H9 (cell line): Measurements from ENCODE around the gene AFAP1L1. TPM values are rescaled to one million over a fixed set of nuclear protein-coding genes. Genes with fewer than 3 reads are reported as not detected.

Source experiments
- DNase-seq: peaks from one replicate; pipeline ENCODE4 v3.0.0-alpha.2; 2017
- H2AFZ ChIP-seq: one replicate; pipeline ENCODE4 v1.6.1; 2013; ENCODE audit warnings: mild to moderate bottlenecking, low read length, control low read depth, moderate library complexity
- H2AK5ac ChIP-seq: 2 replicates; pipeline ENCODE4 v1.6.1; 2013; ENCODE audit warnings: low read length, control low read depth, mixed read lengths; ENCODE audit not compliant: insufficient read length
- H2BK120ac ChIP-seq: one replicate; pipeline ENCODE4 v1.6.1; 2013; ENCODE audit warnings: low read depth, mild to moderate bottlenecking, low read length, control low read depth, inconsistent platforms; ENCODE audit not compliant: poor library complexity, severe bottlenecking
- H2BK12ac ChIP-seq: 2 replicates; pipeline ENCODE4 v1.6.1; 2013; ENCODE audit warnings: low read length, control low read depth, mixed read lengths, low read depth; ENCODE audit not compliant: insufficient read length
- H2BK15ac ChIP-seq: 2 replicates; pipeline ENCODE4 v1.6.1; 2013; ENCODE audit warnings: low read depth, low read length, control low read depth
- H2BK20ac ChIP-seq: one replicate; pipeline ENCODE4 v1.6.1; 2013; ENCODE audit warnings: low read depth, mild to moderate bottlenecking, low read length, control low read depth, inconsistent platforms; ENCODE audit not compliant: poor library complexity, severe bottlenecking
- H2BK5ac ChIP-seq: 2 replicates; pipeline ENCODE4 v1.6.1; 2013; ENCODE audit warnings: low read length, control low read depth, mixed read lengths; ENCODE audit not compliant: insufficient read length
- H3K14ac ChIP-seq: 2 replicates; pipeline ENCODE4 v1.6.1; 2013; ENCODE audit warnings: low read length, control low read depth; ENCODE audit not compliant: insufficient read depth
- H3K18ac ChIP-seq: 2 replicates; pipeline ENCODE4 v1.6.1; 2013; ENCODE audit warnings: low read depth, mild to moderate bottlenecking, mixed read lengths, low read length, control low read depth; ENCODE audit not compliant: insufficient read length
- H3K23ac ChIP-seq: 2 replicates; pipeline ENCODE4 v1.6.1; 2013; ENCODE audit warnings: low read length, control low read depth, mixed read lengths, low read depth; ENCODE audit not compliant: insufficient read length
- H3K23me2 ChIP-seq: 2 replicates; pipeline ENCODE4 v1.6.1; 2013; ENCODE audit warnings: low read depth, mild to moderate bottlenecking, mixed read lengths, low read length, control low read depth; ENCODE audit not compliant: insufficient read length, poor library complexity, severe bottlenecking
- H3K27ac ChIP-seq: 2 replicates; pipeline ENCODE4 v1.5.1; 2013; ENCODE audit warnings: low read length, control low read depth, mixed read lengths, low read depth; ENCODE audit not compliant: insufficient read length
- H3K27me3 ChIP-seq: 2 replicates; pipeline ENCODE4 v1.6.1; 2013; ENCODE audit warnings: low read length, control low read depth, inconsistent platforms; ENCODE audit not compliant: insufficient read depth
- H3K4ac ChIP-seq: 2 replicates; pipeline ENCODE4 v1.6.1; 2013; ENCODE audit warnings: low read depth, mild to moderate bottlenecking, control low read depth, inconsistent platforms, low read length, moderate library complexity
- H3K4me1 ChIP-seq: 2 replicates; pipeline ENCODE4 v1.6.1; 2013; ENCODE audit warnings: low read length, control low read depth, inconsistent platforms; ENCODE audit not compliant: insufficient read depth
- H3K4me2 ChIP-seq: 2 replicates; pipeline ENCODE4 v1.6.1; 2013; ENCODE audit warnings: low read length, control low read depth, mixed read lengths; ENCODE audit not compliant: insufficient read length, insufficient read depth
- H3K56ac ChIP-seq: 2 replicates; pipeline ENCODE4 v1.6.1; 2013; ENCODE audit warnings: low read depth, mild to moderate bottlenecking, mixed read lengths, low read length, control low read depth; ENCODE audit not compliant: insufficient read length
- H3K79me1 ChIP-seq: 2 replicates; pipeline ENCODE4 v1.6.1; 2013; ENCODE audit warnings: low read depth, mild to moderate bottlenecking, moderate library complexity, low read length, control low read depth, inconsistent platforms; ENCODE audit not compliant: insufficient read depth, poor library complexity, severe bottlenecking
- H3K79me2 ChIP-seq: 2 replicates; pipeline ENCODE4 v1.6.1; 2013; ENCODE audit warnings: low read length, control low read depth, inconsistent platforms; ENCODE audit not compliant: insufficient read depth
- H3K9ac ChIP-seq: 2 replicates; pipeline ENCODE4 v1.6.1; 2013; ENCODE audit warnings: low read length, control low read depth, mixed read lengths; ENCODE audit not compliant: insufficient read length; ENCODE audit errors: extremely low read depth
- H3K9me3 ChIP-seq: one replicate; pipeline ENCODE4 v1.6.1; 2013; ENCODE audit warnings: low read depth, low read length, inconsistent platforms; ENCODE audit not compliant: control insufficient read depth
- H3T11ph ChIP-seq: one replicate; pipeline ENCODE4 v1.6.1; 2013; ENCODE audit warnings: mild to moderate bottlenecking, low read length, control low read depth, inconsistent platforms
- H4K20me1 ChIP-seq: one replicate; pipeline ENCODE4 v1.6.1; 2013; ENCODE audit not compliant: control insufficient read depth, insufficient read length, insufficient read depth
- H4K5ac ChIP-seq: 2 replicates; pipeline ENCODE4 v1.6.1; 2013; ENCODE audit warnings: low read depth, mild to moderate bottlenecking, mixed read lengths, low read length, control low read depth; ENCODE audit not compliant: insufficient read length
- H4K8ac ChIP-seq: replicated peaks from 2 replicates; pipeline ENCODE4 v1.6.1; 2013; ENCODE audit warnings: low read length, control low read depth, mixed read lengths, low read depth; ENCODE audit not compliant: insufficient read length
- H4K91ac ChIP-seq: 2 replicates; pipeline ENCODE4 v1.6.1; 2013; ENCODE audit warnings: low read depth, mild to moderate bottlenecking, moderate library complexity, mixed read lengths, low read length, control low read depth; ENCODE audit not compliant: insufficient read length
- H3K27ac Mint-ChIP-seq, 3 experiments: 2 replicates in 2 of 3; 3 replicates in 1 of 3; pipeline ENCODE4 v1.8.0; 2020 to 2021; ENCODE audit warnings: mixed read lengths in 3 of 3, mild to moderate bottlenecking in 1 of 3, moderate library complexity in 1 of 3
- H3K27me3 Mint-ChIP-seq: 2 replicates; pipeline ENCODE4 v1.8.0; 2021; ENCODE audit warnings: low read depth, mild to moderate bottlenecking, moderate library complexity, mixed read lengths
- H3K36me3 Mint-ChIP-seq, 3 experiments: 2 replicates in 2 of 3; 3 replicates in 1 of 3; pipeline ENCODE4 v1.8.0; 2020 to 2021; ENCODE audit warnings: low read depth in 3 of 3, mixed read lengths in 3 of 3; ENCODE audit not compliant: insufficient read depth in 1 of 3
- H3K4me1 Mint-ChIP-seq, 2 experiments: 2 replicates each; pipeline ENCODE4 v1.8.0; 2020; ENCODE audit warnings: mixed read lengths in 2 of 2
- H3K4me3 Mint-ChIP-seq, 2 experiments: 2 replicates in 1 of 2; 3 replicates in 1 of 2; pipeline ENCODE4 v1.8.0; 2020 to 2021; ENCODE audit warnings: mild to moderate bottlenecking in 2 of 2, mixed read lengths in 2 of 2, moderate library complexity in 1 of 2
- H3K9me3 Mint-ChIP-seq, 2 experiments: 2 replicates in 1 of 2; 3 replicates in 1 of 2; pipeline ENCODE4 v1.8.0; 2020; ENCODE audit warnings: mild to moderate bottlenecking in 2 of 2, mixed read lengths in 2 of 2, moderate library complexity in 1 of 2
- CTCF ChIP-seq: fragments of 200-600 bp; sonication (generic); conservative IDR thresholded peaks from 3 replicates; pipeline ENCODE4 v1.8.0; 2021; ENCODE audit warnings: antibody characterized with exemption, mild to moderate bottlenecking
- WGBS: extraction: QIAGEN DNeasy Blood & Tissue Kit; methylation state at CpG from one replicate; pipeline ENCODE4 v1.1.7; 2013; ENCODE audit warnings: missing lambda C conversion rate, low lambda C conversion rate, mixed read lengths; ENCODE audit not compliant: insufficient read length; ENCODE audit errors: extremely low coverage; 5-methylcytosine and 5-hydroxymethylcytosine counted together
- total RNA-seq: library from RNA; stranded (reverse); gene quantifications from 2 replicates; pipeline ENCODE4 v1.2.1, GENCODE V29; 2021

The AFAP1L1 gene
- total RNA-seq, 1 experiment from 2014 or later = 1.8 TPM

GRCh38 chr5:149300441-149300840 lies 28.8 kb downstream of the AFAP1L1 start:
- no peaks in the 10 kb centered on the region for H3K36me3 Mint-ChIP-seq
- H3K9me3 Mint-ChIP-seq = no peaks in the 10 kb centered on the region
- Histone ChIP-seq H3K23me2 (no peaks in the 10 kb centered on the region), H3K23ac (no peak overlapping the region), H2BK120ac (no peak overlapping the region), H3K4me2 (no peak overlapping the region), H2AK5ac (no peak overlapping the region), H3K4me1 (no peaks in the 10 kb centered on the region), H2AFZ (no peak overlapping the region), H3K9me3 (no peaks in the 10 kb centered on the region), H2BK15ac (no peak overlapping the region), H3K79me2 (no peaks in the 10 kb centered on the region), H3K18ac (no peak overlapping the region), H3K27ac (no peak overlapping the region), H4K8ac (no peak overlapping the region), H4K91ac (no peak overlapping the region), H3K27me3 (no peaks in the 10 kb centered on the region), H3T11ph (no peak overlapping the region), H2BK20ac (no peak overlapping the region), H3K79me1 (no peaks in the 10 kb centered on the region), H3K14ac (no peak overlapping the region), H2BK12ac (no peak overlapping the region), H3K4ac (no peak overlapping the region), H4K5ac (no peak overlapping the region), H2BK5ac (no peak overlapping the region), H3K56ac (no peak overlapping the region), H4K20me1 (no peaks in the 10 kb centered on the region), H3K9ac (no peak overlapping the region)
- no CpG with 5 or more reads among the region's 6 CpGs for WGBS
- no peak for TF ChIP-seq CTCF
- DNase-seq = no peak
- H3K27me3 Mint-ChIP-seq = no peaks in the 10 kb centered on the region; the same call in 1 of the 2 replicates
- H3K27ac Mint-ChIP-seq = peak overlapping the region in 1 of 3 experiments; percentile 76; a peak in 2 of 7 replicates
- H3K4me1 Mint-ChIP-seq = peaks cover 3 to 9% of the 10 kb centered on the region in 2 experiments; a peak in 3 of 4 replicates
- H3K4me3 Mint-ChIP-seq = no peak overlapping the region
